Stimulated activated CD4-positive, alpha-beta T cell treated with anti-CD3 and anti-CD28 coated beads, Interleukin-1b, Interleukin-23, amount 100 ng/mL, for 48 hours (primary cell): ENCODE data around the gene NXPH4.

Experiments used
- DNase-seq: peaks from one replicate; pipeline ENCODE4 v3.0.0-alpha.2; 2020

The NXPH4 gene

GRCh38 chr12:57204454-57204853 lies 12.1 kb upstream of the NXPH4 start:
- no peak for DNase-seq

- DNase-seq, result no peak
Observed at GRCh38 chr12:57205186-57205585, 11.4 kb upstream of the NXPH4 start.

- no peak for DNase-seq
Observed at GRCh38 chr12:57205931-57206330, 10.7 kb upstream of the NXPH4 start.

- no peak for DNase-seq
Observed at GRCh38 chr12:57207731-57208630, 8.6 kb upstream of the NXPH4 start.

- DNase-seq, result no peak
Observed at GRCh38 chr12:57208631-57209282, 7.8 kb upstream of the NXPH4 start.

- DNase-seq, result no peak
Observed at GRCh38 chr12:57209916-57210315, 6.7 kb upstream of the NXPH4 start.

GRCh38 chr12:57210461-57210860 lies 6.1 kb upstream of the NXPH4 start:
- DNase-seq, result no peak

- no peak for DNase-seq
Observed at GRCh38 chr12:57210926-57211692, 5.5 kb upstream of the NXPH4 start.

GRCh38 chr12:57211791-57212700 lies 4.5 kb upstream of the NXPH4 start:
- DNase-seq, result no peak

GRCh38 chr12:57212701-57213057 lies 3.9 kb upstream of the NXPH4 start:
- DNase-seq, result no peak

GRCh38 chr12:57213058-57213715 lies 3.4 kb upstream of the NXPH4 start:
- peak; percentile 83 for DNase-seq

GRCh38 chr12:57213763-57214397 lies 2.7 kb upstream of the NXPH4 start:
- DNase-seq, result no peak

- peak; percentile 73 for DNase-seq
Observed at GRCh38 chr12:57214398-57214781, 2.2 kb upstream of the NXPH4 start.

GRCh38 chr12:57215065-57215464 lies 1.5 kb upstream of the NXPH4 start:
- no peak for DNase-seq

- DNase-seq, result peak; percentile 38
Observed at GRCh38 chr12:57215668-57216013, 953 bp upstream of the NXPH4 start.

- no peak for DNase-seq
Observed at GRCh38 chr12:57216921-57217879, 606 bp downstream of the NXPH4 start.

GRCh38 chr12:57218030-57218853 lies 1.6 kb downstream of the NXPH4 start:
- no peak for DNase-seq

- DNase-seq, result no peak
Observed at GRCh38 chr12:57219205-57219992, 2.8 kb downstream of the NXPH4 start.
